ENCODE results near the gene FBXL16.

Gene FBXL16

GRCh38 chr16:679814-680624 lies 25.6 kb downstream of the FBXL16 start, which contains the start of gene STUB1:
TSS of gene STUB1 (plus strand) at chr16:680410. CDS start at chr16:680526, 116 bp downstream.
- H3K4ac ChIP-seq (ENCODE audit: low read depth in 1 of 2, low read length in 2 of 2): peak within 1 kb of the TSS; percentile 91 to 92
- WGBS: 3% methylated on average over 46 of the region's 91 CpGs
- H3K4me1 ChIP-seq (ENCODE audit: control insufficient read depth, insufficient read depth, low read depth, low read length): peaks cover 71% of the 10 kb centered on the region
- DNase-seq: peak; percentile 90
- H3K4me3 ChIP-seq (ENCODE audit: insufficient read depth in 1 of 2, low read depth in 1 of 2, low read length in 2 of 2): peak within 1 kb of the TSS; percentile 80 to 93
- H2BK5ac ChIP-seq (ENCODE audit: low read depth, low read length, poor library complexity, severe bottlenecking): peak within 1 kb of the TSS; percentile 20
- H4K91ac ChIP-seq (ENCODE audit: low read length): peak within 1 kb of the TSS; percentile 83
- peak within 1 kb of the TSS; percentile 88 for H3K27ac ChIP-seq (ENCODE audit: low read length, poor library complexity, severe bottlenecking)
- peak within 1 kb of the TSS; percentile 81 for H2AFZ ChIP-seq (ENCODE audit: low read depth, low read length)
- H3K4me2 ChIP-seq (ENCODE audit: low read length, poor library complexity, severe bottlenecking): peak within 1 kb of the TSS; percentile 88
- peak within 1 kb of the TSS; percentile 58 to 99 for H3K18ac ChIP-seq (ENCODE audit: low read depth in 1 of 2, low read length in 2 of 2)
- peak within 1 kb of the TSS in 1 of 2 experiments; percentile 85 for H3K23ac ChIP-seq (ENCODE audit: low read length in 2 of 2)
- H4K8ac ChIP-seq (ENCODE audit: low read length): peak within 1 kb of the TSS; percentile 92
- H3K9ac ChIP-seq (ENCODE audit: low read length): peak within 1 kb of the TSS; percentile 94
- peak within 1 kb of the TSS in 1 of 2 experiments; percentile 92 for H3K14ac ChIP-seq (ENCODE audit: low read length in 2 of 2)
- H2BK120ac ChIP-seq (ENCODE audit: low read depth, low read length): peak within 1 kb of the TSS; percentile 91
- no peaks in the 10 kb centered on the region for H3K27me3 ChIP-seq (ENCODE audit: control insufficient read depth in 1 of 2, insufficient read depth in 1 of 2, low read length in 2 of 2)
- H2BK15ac ChIP-seq (ENCODE audit: low read depth, poor library complexity, severe bottlenecking): peak within 1 kb of the TSS; percentile 15
- H2AK5ac ChIP-seq (ENCODE audit: low read length, severe bottlenecking): no peak within 1 kb of the TSS
- no peaks in the 10 kb centered on the region for H3K9me3 ChIP-seq (ENCODE audit: control insufficient read depth, low read length)
- H3K36me3 ChIP-seq (ENCODE audit: control insufficient read depth in 1 of 2, insufficient read depth in 2 of 2, low read depth in 1 of 2, low read length in 2 of 2): peaks cover 24 to 52% of the 10 kb centered on the region in 2 experiments
- peaks cover 8% of the 10 kb centered on the region for H3K79me1 ChIP-seq (replicated peaks; ENCODE audit: low read length, poor library complexity, severe bottlenecking)
- H2BK12ac ChIP-seq (ENCODE audit: low read length in 2 of 2): peak within 1 kb of the TSS in 1 of 2 experiments; percentile 70

- Histone ChIP-seq H4K91ac (ENCODE audit: low read length) (peak overlapping the region; percentile 70), H2AFZ (ENCODE audit: low read depth, low read length) (peak overlapping the region; percentile 33), H3K4ac (ENCODE audit: low read depth in 1 of 2, low read length in 2 of 2) (peak overlapping the region; percentile 10 to 92), H3K27ac (ENCODE audit: low read length, poor library complexity, severe bottlenecking) (peak overlapping the region; percentile 83), H2BK15ac (ENCODE audit: low read depth, poor library complexity, severe bottlenecking) (peak overlapping the region; percentile 15), H3K36me3 (ENCODE audit: control insufficient read depth in 1 of 2, insufficient read depth in 2 of 2, low read depth in 1 of 2, low read length in 2 of 2) (peaks cover 22 to 51% of the 10 kb centered on the region in 2 experiments), H3K9ac (ENCODE audit: low read length) (peak overlapping the region; percentile 55), H3K18ac (ENCODE audit: low read depth in 1 of 2, low read length in 2 of 2) (peak overlapping the region; percentile 50 to 95), H3K4me1 (ENCODE audit: control insufficient read depth, insufficient read depth, low read depth, low read length) (peaks cover 68% of the 10 kb centered on the region), H2BK5ac (ENCODE audit: low read depth, low read length, poor library complexity, severe bottlenecking) (no peak overlapping the region), H3K23ac (ENCODE audit: low read length in 2 of 2) (no peak overlapping the region), H3K4me3 (ENCODE audit: insufficient read depth in 1 of 2, low read depth in 1 of 2, low read length in 2 of 2) (peak overlapping the region; percentile 52 to 80), H3K9me3 (ENCODE audit: control insufficient read depth, low read length) (no peaks in the 10 kb centered on the region), H3K79me1 (replicated peaks; ENCODE audit: low read length, poor library complexity, severe bottlenecking) (peaks cover 6% of the 10 kb centered on the region), H2BK120ac (ENCODE audit: low read depth, low read length) (no peak overlapping the region), H3K27me3 (ENCODE audit: control insufficient read depth in 1 of 2, insufficient read depth in 1 of 2, low read length in 2 of 2) (no peaks in the 10 kb centered on the region), H2AK5ac (ENCODE audit: low read length, severe bottlenecking) (peak overlapping the region; percentile 1), H3K14ac (ENCODE audit: low read length in 2 of 2) (peak overlapping the region in 1 of 2 experiments; percentile 92), H3K4me2 (ENCODE audit: low read length, poor library complexity, severe bottlenecking) (peak overlapping the region; percentile 88), H2BK12ac (ENCODE audit: low read length in 2 of 2) (peak overlapping the region; percentile 14 to 70), H4K8ac (ENCODE audit: low read length) (peak overlapping the region; percentile 86)
- 38% methylated on average over 46 of the region's 52 CpGs for WGBS
- peak; percentile 67 for DNase-seq
Measured at GRCh38 chr16:678858-679813, 26.5 kb downstream of the FBXL16 start.

DNA sequence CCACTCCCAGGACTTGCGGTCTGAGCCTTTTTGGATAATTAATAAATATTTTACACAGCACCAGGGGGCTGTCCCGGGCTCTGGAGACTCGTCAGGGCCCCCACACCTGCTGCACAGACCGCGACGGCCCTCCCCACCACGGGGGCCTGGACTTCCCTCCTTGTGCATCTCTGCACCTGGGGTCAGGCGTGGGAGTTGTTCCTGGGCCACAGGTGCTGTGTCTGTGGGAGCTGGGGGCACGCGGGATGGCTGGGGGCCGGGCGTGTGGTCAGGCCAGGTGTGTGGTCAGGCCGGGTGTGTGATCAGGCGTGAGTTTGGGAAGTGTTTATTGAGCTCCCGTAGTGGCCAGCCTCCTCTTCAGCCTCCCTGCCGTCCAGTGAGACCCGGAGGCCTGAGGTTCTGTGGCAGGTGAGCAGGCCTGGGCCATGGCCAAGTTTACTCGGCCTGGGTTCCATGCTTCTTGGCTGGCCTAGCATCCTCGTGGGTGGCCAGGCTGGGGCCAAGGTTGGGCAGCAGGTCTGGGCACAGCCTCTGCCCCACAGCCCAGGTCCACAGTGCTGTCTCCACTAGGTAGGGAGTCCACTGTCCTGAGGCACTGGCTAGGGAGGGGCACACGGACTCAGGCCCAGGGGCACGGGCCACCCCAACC lies 27.3 kb downstream of the FBXL16 start:
- WGBS: 92% methylated on average over 21 of the region's 21 CpGs
- Histone ChIP-seq H2AFZ (ENCODE audit: low read depth, low read length) (no peak overlapping the region), H3K14ac (ENCODE audit: low read length in 2 of 2) (no peak overlapping the region), H3K9ac (ENCODE audit: low read length) (no peak overlapping the region), H3K4me3 (ENCODE audit: insufficient read depth in 1 of 2, low read depth in 1 of 2, low read length in 2 of 2) (no peak overlapping the region), H3K27ac (ENCODE audit: low read length, poor library complexity, severe bottlenecking) (no peak overlapping the region), H4K8ac (ENCODE audit: low read length) (no peak overlapping the region), H2BK15ac (ENCODE audit: low read depth, poor library complexity, severe bottlenecking) (no peak overlapping the region), H2AK5ac (ENCODE audit: low read length, severe bottlenecking) (peak overlapping the region; percentile 1), H3K9me3 (ENCODE audit: control insufficient read depth, low read length) (no peaks in the 10 kb centered on the region), H3K36me3 (ENCODE audit: control insufficient read depth in 1 of 2, insufficient read depth in 2 of 2, low read depth in 1 of 2, low read length in 2 of 2) (peaks cover 24 to 53% of the 10 kb centered on the region in 2 experiments), H3K23ac (ENCODE audit: low read length in 2 of 2) (no peak overlapping the region), H3K4me2 (ENCODE audit: low read length, poor library complexity, severe bottlenecking) (no peak overlapping the region), H2BK12ac (ENCODE audit: low read length in 2 of 2) (no peak overlapping the region), H4K91ac (ENCODE audit: low read length) (no peak overlapping the region), H3K79me1 (replicated peaks; ENCODE audit: low read length, poor library complexity, severe bottlenecking) (peaks cover 2% of the 10 kb centered on the region), H3K4me1 (ENCODE audit: control insufficient read depth, insufficient read depth, low read depth, low read length) (peaks cover 62% of the 10 kb centered on the region), H3K27me3 (ENCODE audit: control insufficient read depth in 1 of 2, insufficient read depth in 1 of 2, low read length in 2 of 2) (no peaks in the 10 kb centered on the region), H2BK5ac (ENCODE audit: low read depth, low read length, poor library complexity, severe bottlenecking) (no peak overlapping the region), H2BK120ac (ENCODE audit: low read depth, low read length) (no peak overlapping the region), H3K4ac (ENCODE audit: low read depth in 1 of 2, low read length in 2 of 2) (no peak overlapping the region), H3K18ac (ENCODE audit: low read depth in 1 of 2, low read length in 2 of 2) (no peak overlapping the region)
- DNase-seq: no peak
